Uterus (tissue), 2 donors: Measurements from ENCODE around the gene METTL24.

Source experiments
- CTCF ChIP-seq, 4 experiments: fragments of 200-600 bp in 2 of 4; fragments of 450-650 bp in 2 of 4; sonication (generic) in 2 of 4; IDR thresholded peaks; one replicate each; pipeline ENCODE4 v1.5.1; 2016 to 2019; ENCODE audit warnings: antibody characterized with exemption in 4 of 4, mild to moderate bottlenecking in 2 of 4, moderate library complexity in 1 of 4
- POLR2A ChIP-seq, 2 donors: fragments of 450-650 bp; IDR thresholded peaks; one replicate each; pipeline ENCODE4 v1.6.1; 2016; ENCODE audit warnings: antibody characterized with exemption in 2 of 2, mild to moderate bottlenecking in 1 of 2, moderate library complexity in 1 of 2

GRCh38 chr6:110217266-110217665, 140.9 kb downstream of the METTL24 start:
- TF ChIP-seq POLR2A (IDR thresholded peaks at IDR 0.05) (no peak), CTCF (IDR thresholded peaks at IDR 0.05) (no peak)
